Hippocampal formation (tissue), 2 donors: Measurements from ENCODE around the gene PAXX.

Source experiments
- DNase-seq, 2 donors: peaks; one replicate each; lab custom pipeline; 2025; lab: John Stamatoyannopoulos, UW

Gene PAXX

GRCh38 chr9:136968333-136969127, 23.7 kb upstream of the PAXX start:
- DNase-seq, result no peak

- no peak for DNase-seq
These were observed 23.1 kb upstream of the PAXX start for GRCh38 chr9:136969150-136969549.

GRCh38 chr9:136969774-136970173, 22.4 kb upstream of the PAXX start:
- DNase-seq, result no peak

- DNase-seq, result no peak
These were observed 21.9 kb upstream of the PAXX start for GRCh38 chr9:136970361-136970760.

- no peak for DNase-seq
These were observed 20.5 kb upstream of the PAXX start for GRCh38 chr9:136971746-136972145.

GRCh38 chr9:136972335-136972734, 19.9 kb upstream of the PAXX start:
- no peak for DNase-seq

- no peak for DNase-seq
These were observed 19.5 kb upstream of the PAXX start for GRCh38 chr9:136972743-136973142.

GRCh38 chr9:136973618-136974617, 18.3 kb upstream of the PAXX start:
- DNase-seq, result no peak

- no peak for DNase-seq
These were observed 17.2 kb upstream of the PAXX start for GRCh38 chr9:136974817-136975535.

- peak; percentile 36 to 83 for DNase-seq
These were observed 16.6 kb upstream of the PAXX start for GRCh38 chr9:136975644-136976043.

GRCh38 chr9:136977223-136977622, 15.0 kb upstream of the PAXX start, which contains the start of gene PTGDS:
PTGDS (plus strand) TSS chr9:136977504; CDS start chr9:136977579, 75 bp downstream.
- peak; percentile 91 to 95 for DNase-seq

- DNase-seq, result no peak
These were observed 14.6 kb upstream of the PAXX start for GRCh38 chr9:136977649-136978072.

- DNase-seq, result peak; percentile 88 to 95
These were observed 14.0 kb upstream of the PAXX start for GRCh38 chr9:136978073-136978864.

GRCh38 chr9:136978865-136979544, 13.2 kb upstream of the PAXX start:
- no peak for DNase-seq

- no peak for DNase-seq
These were observed 12.2 kb upstream of the PAXX start for GRCh38 chr9:136979769-136980587.

GRCh38 chr9:136980669-136981478, 11.3 kb upstream of the PAXX start:
- DNase-seq, result no peak

GRCh38 chr9:136981588-136982231, 10.5 kb upstream of the PAXX start:
- peak; percentile 52 to 69 for DNase-seq
